ENCODE results near the gene SCN2A. TPM values are rescaled to one million over a fixed set of nuclear protein-coding genes. Genes with fewer than 3 reads are reported as not detected.

Gene SCN2A
- total RNA-seq (under 1 TPM; 0.50 to 0.58 TPM), polyA plus RNA-seq (ENCODE audit: insufficient read length in 6 of 6) (under 1 TPM; 0.25 to 0.66 (median 0.52) TPM)
- long read RNA-seq, donor 1 = 0 reads
- long read RNA-seq, donor 2 = 0 reads
- long read RNA-seq, donor 3 = 0 reads
- long read RNA-seq, donor 4 = 0 reads
- long read RNA-seq, donor 5 = 0 reads
- long read RNA-seq, donor 6 = 0 reads
- long read RNA-seq, donor 7 = 0 reads
- long read RNA-seq, donor 8 = 0 reads
- long read RNA-seq, donor 9 = 0 reads
- long read RNA-seq, donor 10 = 0 reads
- long read RNA-seq, donor 11, full-length matches to known transcripts = 3 of 10 reads
- long read RNA-seq, donor 11, partial matches to known transcripts = 7 of 10 reads
- long read RNA-seq, donor 11, other reads (novel, unspliced or antisense) = 0 of 10 reads
- long read RNA-seq, donor 12 = 0 reads

DNA sequence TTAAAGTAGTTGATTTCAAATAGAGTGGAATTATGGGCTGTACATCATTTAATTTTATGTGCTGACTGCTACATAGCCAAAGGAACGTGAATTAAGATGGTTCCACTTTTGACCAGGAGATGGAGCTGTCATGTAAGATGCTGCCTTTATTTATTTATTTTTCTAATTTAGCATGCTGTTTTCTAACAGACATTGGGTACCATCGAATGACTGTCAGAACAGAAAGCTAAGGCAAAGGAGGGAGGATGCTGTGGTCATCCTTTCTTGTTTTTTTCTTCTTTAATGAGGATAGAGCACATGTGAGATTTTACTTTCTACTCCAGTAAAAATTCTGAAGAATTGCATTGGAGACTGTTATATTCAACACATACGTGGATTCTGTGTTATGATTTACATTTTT lies at the start of gene SCN2A:
Gene SCN2A, plus strand, starts transcription at position 185 of the 400 bp plus-strand sequence. CDS start 56,410 bp downstream, outside the sequence.
- Histone ChIP-seq H3K36me3 (no peaks in the 10 kb centered on the region), H3K27me3 (no peaks in the 10 kb centered on the region), H3K4me1 (no peaks in the 10 kb centered on the region), H3K4me3 (no peak within 1 kb of the TSS), H3K27ac (no peak within 1 kb of the TSS), H3K9me3 (no peaks in the 10 kb centered on the region)
- DNase-seq = peak in 2 of 4 donors; percentile 3 to 24
- TF ChIP-seq, protein P1, sequence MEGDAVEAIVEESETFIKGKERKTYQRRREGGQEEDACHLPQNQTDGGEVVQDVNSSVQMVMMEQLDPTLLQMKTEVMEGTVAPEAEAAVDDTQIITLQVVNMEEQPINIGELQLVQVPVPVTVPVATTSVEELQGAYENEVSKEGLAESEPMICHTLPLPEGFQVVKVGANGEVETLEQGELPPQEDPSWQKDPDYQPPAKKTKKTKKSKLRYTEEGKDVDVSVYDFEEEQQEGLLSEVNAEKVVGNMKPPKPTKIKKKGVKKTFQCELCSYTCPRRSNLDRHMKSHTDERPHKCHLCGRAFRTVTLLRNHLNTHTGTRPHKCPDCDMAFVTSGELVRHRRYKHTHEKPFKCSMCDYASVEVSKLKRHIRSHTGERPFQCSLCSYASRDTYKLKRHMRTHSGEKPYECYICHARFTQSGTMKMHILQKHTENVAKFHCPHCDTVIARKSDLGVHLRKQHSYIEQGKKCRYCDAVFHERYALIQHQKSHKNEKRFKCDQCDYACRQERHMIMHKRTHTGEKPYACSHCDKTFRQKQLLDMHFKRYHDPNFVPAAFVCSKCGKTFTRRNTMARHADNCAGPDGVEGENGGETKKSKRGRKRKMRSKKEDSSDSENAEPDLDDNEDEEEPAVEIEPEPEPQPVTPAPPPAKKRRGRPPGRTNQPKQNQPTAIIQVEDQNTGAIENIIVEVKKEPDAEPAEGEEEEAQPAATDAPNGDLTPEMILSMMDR (IDR thresholded peaks at IDR 0.05) = peak; percentile 52 to 53
- peak; percentile 86 for ATAC-seq
- intact Hi-C loops (cut with DNase I) = no loop called here

DNA sequence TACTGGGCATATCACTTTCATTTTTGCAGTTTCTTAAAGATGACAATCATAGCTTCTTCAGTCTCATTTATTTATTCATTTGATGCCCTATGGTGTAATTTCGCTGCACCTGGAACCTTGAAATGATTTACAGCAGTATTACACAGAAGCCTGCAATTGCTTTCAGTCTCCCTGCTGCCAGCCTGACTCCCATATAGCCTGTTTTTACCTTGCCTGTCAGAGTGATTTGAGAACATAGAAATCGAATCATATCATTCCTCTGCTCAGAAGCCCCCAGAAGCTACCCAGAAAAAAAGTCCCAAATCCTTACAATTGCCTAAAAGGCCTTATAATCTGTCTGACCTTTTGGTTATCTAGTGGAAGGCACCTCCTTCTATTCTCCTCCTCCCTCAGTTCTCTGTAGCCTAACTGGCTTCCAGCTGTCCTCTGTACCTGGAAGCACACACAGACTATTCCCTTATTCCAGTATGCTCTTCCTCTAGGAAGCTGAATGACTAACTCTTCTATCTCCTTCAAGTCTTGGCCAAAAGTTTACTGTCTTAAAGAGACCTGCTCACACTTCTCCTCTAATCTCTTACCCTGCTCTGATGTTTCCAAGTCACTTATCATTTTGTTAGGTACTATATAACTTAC lies 48.0 kb upstream of the SCN2A start:
- intact Hi-C loops (cut with DNase I) = no loop called here
- TF ChIP-seq, protein P1 (IDR thresholded peaks at IDR 0.05) = no peak
- no peaks in the 10 kb centered on the region for H3K36me3 ChIP-seq
- H3K27me3 ChIP-seq = no peaks in the 10 kb centered on the region
- ATAC-seq (no peak), DNase-seq (no peak)
- no peaks in the 10 kb centered on the region for H3K9me3 ChIP-seq
- no peaks in the 10 kb centered on the region for H3K4me1 ChIP-seq
- no peak overlapping the region for H3K4me3 ChIP-seq
- H3K27ac ChIP-seq = no peak overlapping the region

GRCh38 chr2:165192729-165193128 lies 46.5 kb upstream of the SCN2A start:
- TF ChIP-seq, protein P1 (IDR thresholded peaks at IDR 0.05) = no peak

DNA sequence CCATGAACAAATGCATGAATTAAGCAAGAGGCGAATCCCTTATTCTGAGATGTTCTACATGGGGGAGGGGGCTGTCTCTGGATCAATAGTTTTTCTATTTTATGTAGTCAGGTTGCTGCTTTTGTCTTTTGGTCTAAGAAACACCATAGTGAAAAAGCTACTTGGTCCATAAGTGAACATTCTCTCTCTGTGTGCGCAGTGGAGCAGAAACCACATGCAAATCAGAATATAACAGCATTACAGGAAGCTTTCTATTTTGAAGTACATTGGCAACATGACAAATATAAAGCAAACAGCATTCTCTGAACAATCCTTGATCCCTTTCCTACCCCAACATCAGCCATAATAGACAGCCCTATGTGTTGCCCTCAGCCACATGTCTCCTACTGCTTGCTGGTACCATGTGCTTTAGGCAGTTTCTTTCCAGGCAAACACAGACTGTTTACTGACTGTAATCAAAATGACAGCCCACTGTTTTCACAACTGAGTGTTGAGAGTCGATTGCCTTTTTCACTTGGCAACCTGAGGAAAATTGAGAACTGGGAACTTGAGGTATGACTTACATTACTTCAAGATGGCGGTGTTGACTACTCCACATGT lies 45.9 kb upstream of the SCN2A start:
- H3K4me1 ChIP-seq = no peaks in the 10 kb centered on the region
- no peaks in the 10 kb centered on the region for H3K27me3 ChIP-seq
- TF ChIP-seq, protein P1 (IDR thresholded peaks at IDR 0.05) = no peak
- ATAC-seq (no peak), DNase-seq (no peak)
- no peaks in the 10 kb centered on the region for H3K9me3 ChIP-seq
- intact Hi-C loops (cut with DNase I) = no loop called here
- H3K27ac ChIP-seq = no peak overlapping the region
- no peak overlapping the region for H3K4me3 ChIP-seq
- H3K36me3 ChIP-seq = no peaks in the 10 kb centered on the region

More at GRCh38 chr2:165192729-165193128, 46.5 kb upstream of the SCN2A start:
- Histone ChIP-seq H3K36me3 (no peaks in the 10 kb centered on the region), H3K4me3 (no peak overlapping the region), H3K4me1 (no peaks in the 10 kb centered on the region), H3K27me3 (no peaks in the 10 kb centered on the region), H3K9me3 (no peaks in the 10 kb centered on the region), H3K27ac (no peak overlapping the region)
- no peak for ATAC-seq
- intact Hi-C loops (cut with DNase I) = no loop called here
- no peak for DNase-seq

GRCh38 chr2:165196411-165196810 lies 42.8 kb upstream of the SCN2A start:
- no peaks in the 10 kb centered on the region for H3K9me3 ChIP-seq
- no peaks in the 10 kb centered on the region for H3K36me3 ChIP-seq
- no peak overlapping the region for H3K27ac ChIP-seq
- no peaks in the 10 kb centered on the region for H3K4me1 ChIP-seq
- no peaks in the 10 kb centered on the region for H3K27me3 ChIP-seq
- intact Hi-C loops (cut with DNase I) = no loop called here
- TF ChIP-seq, protein P1 (IDR thresholded peaks at IDR 0.05) = no peak
- no peak overlapping the region for H3K4me3 ChIP-seq
- DNase-seq (no peak), ATAC-seq (no peak)

Measured in left lung (tissue), 14 donors.